ENCODE measurements around the gene PSMD13.
"Not testable (repeated sequence)": the region's sequence is repeated elsewhere in the genome, so short reads cannot be mapped to it uniquely, and the experiment has no call there.

PSMD13 gene

DNA sequence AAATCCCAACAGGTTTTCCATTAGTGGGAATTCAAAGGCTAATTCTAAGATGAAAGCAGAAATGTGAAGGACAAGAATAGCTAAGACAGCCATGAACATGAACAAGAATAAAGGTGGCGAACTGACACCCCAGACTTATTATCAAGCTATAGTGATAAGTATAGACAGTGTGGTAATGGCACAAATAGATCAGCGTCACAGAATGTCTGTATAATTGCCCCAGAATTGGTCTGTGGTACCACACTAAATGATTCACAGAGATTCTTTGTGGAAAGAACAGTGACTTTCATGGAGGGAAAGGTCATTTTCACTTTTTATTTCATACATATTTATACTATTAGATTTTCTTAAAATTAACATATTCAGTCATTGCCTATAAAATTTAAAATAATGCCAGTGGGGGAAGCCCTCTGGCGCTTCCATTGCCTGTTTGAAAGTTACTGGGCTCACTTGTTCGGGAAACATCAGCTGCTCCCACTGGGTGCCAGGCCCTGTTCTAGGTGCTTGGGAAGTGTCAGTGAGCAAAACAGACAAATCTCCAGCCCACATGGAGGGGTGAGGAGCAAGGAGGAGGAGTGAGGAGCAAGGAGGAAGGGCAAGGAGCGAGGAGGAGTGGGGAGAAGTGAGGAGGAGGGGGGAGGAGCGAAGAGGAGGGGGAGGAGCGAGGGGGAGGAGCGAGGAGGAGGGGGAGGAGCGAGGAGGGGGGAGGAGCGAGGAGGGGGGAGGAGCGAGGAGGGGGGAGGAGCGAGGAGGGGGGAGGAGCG is 30.1 kb downstream of the PSMD13 start:
- TF ChIP-seq CTCF (IDR thresholded peaks at IDR 0.05; ENCODE audit: low read depth, low read length) = no peak
- H3K4me3 ChIP-seq (ENCODE audit: low read depth, low read length) = no peak overlapping the region

DNA sequence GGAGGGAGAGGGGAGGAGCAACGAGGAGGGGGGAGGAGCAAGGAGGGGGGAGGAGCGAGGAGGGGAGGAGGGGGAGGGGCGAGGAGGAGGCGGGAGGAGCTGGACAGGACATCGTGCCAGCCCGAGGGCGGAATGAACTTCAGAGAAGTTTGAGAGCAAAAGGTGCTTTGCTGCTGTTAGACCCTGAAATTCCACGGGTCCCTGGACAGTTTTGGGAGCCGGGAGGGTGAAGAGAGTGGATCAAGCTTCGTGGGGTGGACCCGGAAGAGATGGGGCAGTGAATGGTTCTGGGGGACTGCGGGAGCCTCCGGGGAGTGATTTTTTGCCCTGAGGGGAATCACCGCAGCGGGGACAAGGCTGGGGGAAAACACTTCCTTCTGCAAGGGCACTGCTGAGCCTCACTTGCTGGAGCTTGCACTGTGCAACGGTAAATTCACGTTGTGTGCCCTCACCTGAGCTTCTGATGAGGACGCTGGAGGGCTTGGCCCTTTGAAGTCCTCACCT is 30.8 kb downstream of the PSMD13 start:
- no peak overlapping the region for H3K4me3 ChIP-seq (ENCODE audit: low read depth, low read length)
- no peak for TF ChIP-seq CTCF (IDR thresholded peaks at IDR 0.05; ENCODE audit: low read depth, low read length)

GRCh38 chr11:268716-269145 is 32.0 kb downstream of the PSMD13 start:
- not testable (repeated sequence) for H3K4me3 ChIP-seq (ENCODE audit: low read depth, low read length)

DNA sequence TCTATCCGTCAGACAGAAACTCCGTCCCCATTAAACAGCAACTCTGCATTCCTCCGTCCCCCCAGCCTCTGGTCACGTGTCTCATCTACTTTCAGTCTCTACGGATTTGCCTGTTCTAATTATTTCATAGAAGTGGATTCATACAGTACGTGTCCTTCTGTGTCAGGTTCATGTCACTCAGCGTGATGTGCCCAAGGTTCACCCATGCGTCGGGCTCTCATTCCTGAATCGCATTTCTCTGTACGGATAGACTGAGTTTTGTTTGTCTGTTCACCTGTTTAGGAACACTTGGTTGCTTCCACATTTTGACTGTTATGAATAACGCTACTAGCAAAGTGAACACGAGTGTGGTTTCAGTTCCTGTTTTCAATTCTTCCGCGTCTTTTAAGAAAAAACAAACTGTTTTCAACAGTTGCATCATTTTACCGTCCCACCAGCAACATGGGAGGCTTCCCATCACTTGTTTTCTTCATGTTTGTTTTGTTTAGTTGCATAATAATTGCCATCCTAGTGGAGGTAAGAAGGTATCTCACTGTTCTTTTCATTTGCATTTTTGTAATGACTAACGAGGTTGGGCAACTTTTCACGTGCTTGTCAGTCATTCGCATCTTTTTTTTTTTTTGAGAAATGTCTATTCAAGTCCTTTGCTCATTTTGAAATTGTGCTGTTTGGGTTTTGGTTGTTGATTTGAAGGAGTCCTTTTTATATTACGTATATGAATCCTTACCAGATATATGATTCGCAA is 32.5 kb downstream of the PSMD13 start:
- no peak overlapping the region for H3K4me3 ChIP-seq (ENCODE audit: low read depth, low read length)

GRCh38 chr11:270451-271318 is 33.9 kb downstream of the PSMD13 start:
- no peak for TF ChIP-seq CTCF (IDR thresholded peaks at IDR 0.05; ENCODE audit: low read depth, low read length)
- no peak overlapping the region for H3K4me3 ChIP-seq (ENCODE audit: low read depth, low read length)

More for the DNA sequence above, 32.5 kb downstream of the PSMD13 start:
- TF ChIP-seq CTCF (IDR thresholded peaks at IDR 0.05; ENCODE audit: low read depth, low read length) = no peak

DNA sequence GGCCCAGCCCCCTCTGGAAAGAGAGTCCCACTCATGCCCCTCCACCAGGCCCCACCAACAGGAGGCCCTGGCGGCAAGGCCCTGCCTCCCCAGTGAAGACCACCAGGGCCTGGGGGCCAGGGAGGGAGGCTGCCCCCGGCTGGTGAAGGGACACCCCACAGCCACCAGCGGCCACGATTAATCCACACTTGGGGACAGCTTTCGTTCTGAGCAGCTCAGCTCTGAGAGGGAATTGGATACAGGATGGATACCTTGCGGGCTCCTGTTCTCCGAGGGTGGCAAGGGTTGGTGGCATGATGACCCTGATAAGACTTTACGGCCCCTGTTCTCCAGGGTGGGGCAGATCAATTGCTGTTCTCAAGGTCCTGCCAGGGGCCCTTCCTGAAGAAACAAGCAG is 34.5 kb downstream of the PSMD13 start:
- no peak for TF ChIP-seq CTCF (IDR thresholded peaks at IDR 0.05; ENCODE audit: low read depth, low read length)
- no peak overlapping the region for H3K4me3 ChIP-seq (ENCODE audit: low read depth, low read length)

GRCh38 chr11:272195-272930 is 35.6 kb downstream of the PSMD13 start:
- TF ChIP-seq CTCF (IDR thresholded peaks at IDR 0.05; ENCODE audit: low read depth, low read length) = no peak

More at GRCh38 chr11:272195-272930, 35.6 kb downstream of the PSMD13 start:
- no peak overlapping the region for H3K4me3 ChIP-seq (ENCODE audit: low read depth, low read length)

Measured in WI38 (cell line).